ENCODE measurements around the gene ITGA7. TPM values are rescaled to one million over a fixed set of nuclear protein-coding genes. Genes with fewer than 3 reads are reported as not detected.
A peak's percentile ranks its signal among the peaks of the same experiment; 100 is the strongest.

Gene ITGA7
- total RNA-seq, 1 experiment from 2014 or later = 2.1 TPM

DNA sequence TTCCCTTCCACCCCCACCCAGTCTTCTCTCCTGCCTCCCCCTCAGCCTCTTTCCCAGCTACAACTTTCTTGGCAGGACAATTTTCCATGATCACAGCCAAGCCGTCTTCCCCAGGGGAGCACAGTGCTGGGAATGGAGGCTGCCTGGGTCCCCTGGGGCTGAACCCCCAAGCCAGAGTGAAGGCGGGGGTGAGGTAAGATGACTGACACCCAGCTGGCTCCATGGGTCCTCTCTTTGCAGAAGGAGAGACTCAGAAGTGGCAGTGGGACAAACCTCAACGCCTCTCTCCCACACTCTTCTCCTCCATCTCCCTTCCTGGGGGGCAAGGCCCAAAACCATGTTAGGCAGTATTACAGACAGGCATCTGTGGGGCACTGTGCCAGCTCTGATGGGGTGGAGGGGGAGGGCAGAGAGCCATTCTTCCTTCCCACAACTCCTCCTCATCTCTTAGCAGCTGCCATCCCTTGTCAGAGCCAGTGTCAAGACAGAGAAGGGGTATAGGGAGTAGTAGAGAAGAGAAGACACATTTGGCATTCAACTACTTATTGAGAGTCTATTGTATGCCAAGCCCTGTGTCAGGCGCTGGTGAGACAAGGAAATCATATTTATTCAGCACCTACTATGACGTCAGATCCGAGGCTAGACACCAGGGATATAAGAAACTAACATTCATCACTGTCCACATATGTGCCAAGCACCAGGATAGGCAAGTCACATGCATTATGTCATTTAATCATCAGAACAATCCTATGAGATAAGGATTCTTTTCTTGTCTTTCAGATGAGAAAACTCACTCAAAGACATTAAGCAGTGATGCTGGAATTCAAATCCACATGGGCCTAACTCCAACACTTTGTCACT lies 3.6 kb downstream of the ITGA7 start:
- TF ChIP-seq, protein P1, sequence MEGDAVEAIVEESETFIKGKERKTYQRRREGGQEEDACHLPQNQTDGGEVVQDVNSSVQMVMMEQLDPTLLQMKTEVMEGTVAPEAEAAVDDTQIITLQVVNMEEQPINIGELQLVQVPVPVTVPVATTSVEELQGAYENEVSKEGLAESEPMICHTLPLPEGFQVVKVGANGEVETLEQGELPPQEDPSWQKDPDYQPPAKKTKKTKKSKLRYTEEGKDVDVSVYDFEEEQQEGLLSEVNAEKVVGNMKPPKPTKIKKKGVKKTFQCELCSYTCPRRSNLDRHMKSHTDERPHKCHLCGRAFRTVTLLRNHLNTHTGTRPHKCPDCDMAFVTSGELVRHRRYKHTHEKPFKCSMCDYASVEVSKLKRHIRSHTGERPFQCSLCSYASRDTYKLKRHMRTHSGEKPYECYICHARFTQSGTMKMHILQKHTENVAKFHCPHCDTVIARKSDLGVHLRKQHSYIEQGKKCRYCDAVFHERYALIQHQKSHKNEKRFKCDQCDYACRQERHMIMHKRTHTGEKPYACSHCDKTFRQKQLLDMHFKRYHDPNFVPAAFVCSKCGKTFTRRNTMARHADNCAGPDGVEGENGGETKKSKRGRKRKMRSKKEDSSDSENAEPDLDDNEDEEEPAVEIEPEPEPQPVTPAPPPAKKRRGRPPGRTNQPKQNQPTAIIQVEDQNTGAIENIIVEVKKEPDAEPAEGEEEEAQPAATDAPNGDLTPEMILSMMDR (IDR thresholded peaks at IDR 0.05; ENCODE audit: unreplicated experiment) = no peak
- H3K4me3 Mint-ChIP-seq (ENCODE audit: unreplicated experiment) = no peak overlapping the region
- H3K9me3 Mint-ChIP-seq (ENCODE audit: unreplicated experiment) = no peaks in the 10 kb centered on the region
- no peak overlapping the region for H3K27ac Mint-ChIP-seq (ENCODE audit: low read depth, unreplicated experiment)
- intact Hi-C loops (cut with micrococcal nuclease) = no loop called here
- H3K4me1 Mint-ChIP-seq (ENCODE audit: insufficient read depth, unreplicated experiment) = peaks cover 14% of the 10 kb centered on the region
- ChIA-PET CTCF (interaction anchor here (0.6 kb wide), 1 partner anchor 17 kb away, joined by 3 read pairs; no protein-coding TSS in a partner anchor), POLR2A (no interaction called here)
- H3K36me3 Mint-ChIP-seq (ENCODE audit: insufficient read depth, unreplicated experiment) = no peaks in the 10 kb centered on the region
- H3K27me3 Mint-ChIP-seq (ENCODE audit: insufficient read depth, unreplicated experiment) = peaks cover 25% of the 10 kb centered on the region
- DNase-seq (ENCODE audit: unreplicated experiment) = no peak
- no TSS peak for BruUV-seq (replicated peaks)

DNA sequence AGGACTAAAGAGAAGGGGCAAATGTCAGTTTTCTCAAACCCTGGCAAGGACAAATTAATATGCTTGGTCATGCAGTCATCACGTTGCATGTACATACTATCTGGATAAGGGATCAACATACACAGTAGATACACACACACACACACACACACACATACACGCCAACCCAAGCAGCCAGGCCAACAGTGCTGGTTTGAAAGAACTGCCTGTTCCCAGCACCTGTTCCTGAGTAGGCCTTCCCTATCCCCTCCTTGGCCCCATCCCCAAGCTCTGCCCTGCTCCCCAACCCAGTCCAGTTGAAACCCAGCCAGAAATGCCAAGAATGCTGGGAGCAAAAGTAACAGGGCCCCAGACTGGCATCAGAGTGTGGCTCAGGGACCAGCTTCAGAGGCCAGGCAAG lies 4.4 kb downstream of the ITGA7 start:
- no peak for DNase-seq (ENCODE audit: unreplicated experiment)
- Mint-ChIP-seq H3K36me3 (ENCODE audit: insufficient read depth, unreplicated experiment) (no peaks in the 10 kb centered on the region), H3K4me1 (ENCODE audit: insufficient read depth, unreplicated experiment) (peaks cover 10% of the 10 kb centered on the region), H3K27me3 (ENCODE audit: insufficient read depth, unreplicated experiment) (peaks cover 17% of the 10 kb centered on the region), H3K9me3 (ENCODE audit: unreplicated experiment) (no peaks in the 10 kb centered on the region), H3K4me3 (ENCODE audit: unreplicated experiment) (no peak overlapping the region), H3K27ac (ENCODE audit: low read depth, unreplicated experiment) (no peak overlapping the region)
- ChIA-PET CTCF (no interaction called here), POLR2A (no interaction called here)
- BruUV-seq (replicated peaks) = no TSS peak
- TF ChIP-seq, protein P1 (IDR thresholded peaks at IDR 0.05; ENCODE audit: unreplicated experiment) = no peak
- intact Hi-C loops (cut with micrococcal nuclease) = no loop called here

DNA sequence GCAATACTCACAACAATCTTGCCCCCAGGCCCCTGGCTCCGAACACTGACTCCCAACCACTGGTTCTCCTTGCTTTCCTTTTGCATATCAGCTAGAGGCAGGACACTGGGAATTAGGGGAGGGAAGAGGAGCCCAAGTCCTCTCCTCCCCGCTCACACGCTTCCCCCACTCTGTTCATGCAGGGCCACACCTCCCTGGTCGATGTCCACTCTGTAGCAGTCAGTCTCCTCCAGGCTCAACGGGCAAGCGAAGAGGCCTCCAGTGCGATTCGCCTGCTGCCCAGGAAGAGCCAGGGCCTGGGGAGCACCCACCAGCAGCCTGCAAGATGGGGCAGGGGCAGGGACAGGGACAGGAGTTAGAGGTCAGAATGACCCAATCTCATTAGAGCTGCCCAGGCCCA lies 4.8 kb downstream of the ITGA7 start:
- H3K36me3 Mint-ChIP-seq (ENCODE audit: insufficient read depth, unreplicated experiment) = no peaks in the 10 kb centered on the region
- no peak overlapping the region for H3K4me3 Mint-ChIP-seq (ENCODE audit: unreplicated experiment)
- ChIA-PET CTCF (no interaction called here), POLR2A (no interaction called here)
- H3K27ac Mint-ChIP-seq (ENCODE audit: low read depth, unreplicated experiment) = no peak overlapping the region
- TF ChIP-seq, protein P1 (IDR thresholded peaks at IDR 0.05; ENCODE audit: unreplicated experiment) = no peak
- peaks cover 14% of the 10 kb centered on the region for H3K27me3 Mint-ChIP-seq (ENCODE audit: insufficient read depth, unreplicated experiment)
- BruUV-seq (replicated peaks) = no TSS peak
- no peaks in the 10 kb centered on the region for H3K9me3 Mint-ChIP-seq (ENCODE audit: unreplicated experiment)
- intact Hi-C loops (cut with micrococcal nuclease) = no loop called here
- H3K4me1 Mint-ChIP-seq (ENCODE audit: insufficient read depth, unreplicated experiment) = peaks cover 7% of the 10 kb centered on the region
- DNase-seq (ENCODE audit: unreplicated experiment) = no peak

DNA sequence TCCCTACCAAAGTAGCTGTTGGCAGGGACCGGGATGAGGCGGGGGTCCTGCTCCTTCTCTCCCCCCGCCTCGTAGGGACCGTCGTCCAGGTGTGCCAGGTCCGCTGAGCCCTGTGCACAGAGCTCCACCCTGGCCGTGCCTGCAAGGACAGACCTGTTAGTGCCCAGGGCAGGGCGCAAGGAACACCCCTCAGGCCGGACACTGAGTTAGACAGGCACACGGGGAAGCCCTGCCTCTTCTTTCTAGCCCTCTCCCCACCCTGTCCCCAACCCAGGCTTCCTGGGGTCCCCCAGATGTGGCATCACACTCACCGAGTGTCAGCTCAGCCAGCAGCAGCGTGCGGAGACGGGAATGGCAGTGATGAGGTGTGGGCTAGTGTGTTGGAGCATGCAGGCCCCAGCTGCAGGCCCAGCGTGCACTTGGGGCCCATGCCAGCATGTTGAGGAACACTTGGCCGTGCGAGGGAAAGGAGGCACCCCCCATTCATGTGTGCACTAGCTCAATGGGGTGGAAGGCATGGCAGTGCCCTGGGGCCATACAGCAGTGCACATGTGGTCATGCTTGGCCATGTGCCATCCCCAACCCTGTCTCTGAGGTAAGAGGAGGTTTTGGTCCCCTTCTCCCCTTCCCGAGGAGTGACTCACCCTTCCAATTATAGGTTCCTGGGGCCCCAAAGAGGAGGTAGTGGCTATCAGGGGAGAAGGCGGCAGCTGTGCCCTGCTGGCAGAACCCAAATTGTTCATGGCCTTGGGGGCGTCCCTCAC lies 7.3 kb downstream of the ITGA7 start:
- POLR2A ChIA-PET = no interaction called here
- Mint-ChIP-seq H3K27me3 (ENCODE audit: insufficient read depth, unreplicated experiment) (peaks cover 26% of the 10 kb centered on the region), H3K4me3 (ENCODE audit: unreplicated experiment) (no peak overlapping the region), H3K4me1 (ENCODE audit: insufficient read depth, unreplicated experiment) (peaks cover 7% of the 10 kb centered on the region), H3K9me3 (ENCODE audit: unreplicated experiment) (no peaks in the 10 kb centered on the region), H3K36me3 (ENCODE audit: insufficient read depth, unreplicated experiment) (no peaks in the 10 kb centered on the region), H3K27ac (ENCODE audit: low read depth, unreplicated experiment) (no peak overlapping the region)
- CTCF ChIA-PET = interaction anchor here (1.2 kb wide), 1 partner anchor 44 kb away, joined by 3 read pairs; no protein-coding TSS in a partner anchor
- DNase-seq (ENCODE audit: unreplicated experiment) = peak; percentile 81
- TF ChIP-seq, protein P1 (IDR thresholded peaks at IDR 0.05; ENCODE audit: unreplicated experiment) = no peak
- intact Hi-C loops (cut with micrococcal nuclease) = no loop called here
- BruUV-seq (replicated peaks) = no TSS peak

All from MCF 10A (cell line).